ENCODE data around the gene PPFIBP2. TPM values are rescaled to one million over a fixed set of nuclear protein-coding genes. Genes with fewer than 3 reads are reported as not detected.

The PPFIBP2 gene
- total RNA-seq, 3 donors from 2014 or later = 32.3 to 56.1 (median 43.3) TPM

- Histone ChIP-seq H3K4me3 (no peak overlapping the region), H3K4me1 (no peaks in the 10 kb centered on the region), H3K36me3 (no peaks in the 10 kb centered on the region), H3K9me3 (no peaks in the 10 kb centered on the region), H3K27ac (no peak overlapping the region), H3K27me3 (no peaks in the 10 kb centered on the region)
- no peak for DNase-seq (ENCODE audit: low spot score in 2 of 2)
- TF ChIP-seq CTCF (IDR thresholded peaks at IDR 0.05) (no peak), POLR2A (IDR thresholded peaks at IDR 0.05) (no peak), POLR2AphosphoS5 (IDR thresholded peaks at IDR 0.05) (no peak)
- intact Hi-C loops (cut with DNase I; ENCODE audit: low total_unique reads) = no loop called here
Observed at GRCh38 chr11:7635708-7636107, 121.9 kb downstream of the PPFIBP2 start.

DNA sequence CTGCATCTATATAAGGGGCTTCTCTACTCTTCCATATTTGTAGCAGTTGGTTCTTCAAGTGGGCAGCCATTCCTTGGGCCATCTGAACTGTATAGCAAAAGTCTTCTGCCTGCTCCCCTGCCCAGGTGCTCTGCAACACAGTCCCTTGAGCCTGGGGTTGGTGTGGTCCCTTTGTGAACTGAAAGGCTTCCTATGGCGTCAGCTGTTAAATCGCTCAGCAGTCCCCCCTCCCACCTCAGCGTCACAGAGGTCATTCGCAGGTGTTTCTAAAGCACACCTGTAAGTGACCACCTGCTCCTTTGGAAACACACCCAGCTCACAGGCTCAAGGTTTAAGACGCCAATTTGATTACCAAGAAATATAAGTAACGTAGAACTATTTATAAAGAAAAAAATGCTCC is 122.6 kb downstream of the PPFIBP2 start:
- intact Hi-C loops (cut with DNase I; ENCODE audit: low total_unique reads) = no loop called here
- no peaks in the 10 kb centered on the region for H3K36me3 ChIP-seq
- TF ChIP-seq CTCF (IDR thresholded peaks at IDR 0.05) = no peak
- TF ChIP-seq POLR2AphosphoS5 (IDR thresholded peaks at IDR 0.05) = no peak
- TF ChIP-seq POLR2A (IDR thresholded peaks at IDR 0.05) = no peak
- H3K4me1 ChIP-seq = no peaks in the 10 kb centered on the region
- H3K4me3 ChIP-seq = no peak overlapping the region
- no peaks in the 10 kb centered on the region for H3K9me3 ChIP-seq
- no peaks in the 10 kb centered on the region for H3K27me3 ChIP-seq
- peak overlapping the region in 1 of 2 donors; percentile 13 for H3K27ac ChIP-seq
- no peak for DNase-seq (ENCODE audit: low spot score in 2 of 2)

DNA sequence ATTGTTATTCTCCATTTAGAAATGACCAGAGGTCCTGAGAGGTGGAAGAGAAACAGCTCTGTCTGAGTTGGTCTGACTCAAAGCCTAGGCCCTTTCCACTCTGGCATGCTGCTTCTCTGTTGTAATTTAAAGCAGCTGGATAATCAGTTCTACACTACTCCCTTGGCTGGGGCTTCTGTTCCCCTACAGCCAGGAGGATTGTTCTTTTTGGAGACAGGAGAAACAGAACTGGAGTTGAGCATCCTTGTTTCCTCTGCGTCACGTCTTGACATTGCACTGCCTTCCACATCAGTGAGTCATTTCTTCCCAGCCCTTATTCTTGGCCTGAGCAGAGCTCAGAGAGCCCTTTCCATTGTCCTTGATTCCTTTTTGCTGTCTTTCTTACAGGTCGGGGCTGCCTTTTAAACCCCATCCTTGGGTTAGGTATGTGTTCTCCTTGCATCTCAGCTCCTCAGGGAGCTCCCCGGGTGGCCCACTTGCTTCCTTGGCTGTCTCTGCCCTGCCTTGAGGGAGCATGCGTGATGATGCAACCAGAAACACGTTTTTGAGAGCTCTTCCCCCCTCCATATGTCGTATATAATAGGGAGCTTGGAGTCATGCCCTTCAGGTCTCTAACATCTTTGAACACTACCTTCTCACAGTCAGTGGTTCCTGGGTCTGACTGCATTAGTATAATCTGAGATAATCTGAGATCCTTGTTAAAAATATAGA is 123.8 kb downstream of the PPFIBP2 start:
- H3K9me3 ChIP-seq = no peaks in the 10 kb centered on the region

GRCh38 chr11:7638710-7639642 is 125.2 kb downstream of the PPFIBP2 start:
- Histone ChIP-seq H3K9me3 (no peaks in the 10 kb centered on the region), H3K4me3 (no peak overlapping the region), H3K27me3 (no peaks in the 10 kb centered on the region), H3K4me1 (no peaks in the 10 kb centered on the region), H3K36me3 (peaks cover 9% of the 10 kb centered on the region), H3K27ac (peak overlapping the region; percentile 17 to 54)
- no peak for DNase-seq (ENCODE audit: low spot score in 2 of 2)
- intact Hi-C loops (cut with DNase I; ENCODE audit: low total_unique reads) = no loop called here
- TF ChIP-seq POLR2AphosphoS5 (IDR thresholded peaks at IDR 0.05) = no peak
- no peak for TF ChIP-seq CTCF (IDR thresholded peaks at IDR 0.05)
- TF ChIP-seq POLR2A (IDR thresholded peaks at IDR 0.05) = no peak

More for the DNA sequence above, 123.8 kb downstream of the PPFIBP2 start:
- no peak overlapping the region for H3K4me3 ChIP-seq
- peaks cover 9% of the 10 kb centered on the region for H3K36me3 ChIP-seq
- peak overlapping the region; percentile 65 to 76 for H3K27ac ChIP-seq
- H3K27me3 ChIP-seq = no peaks in the 10 kb centered on the region
- no peak for DNase-seq (ENCODE audit: low spot score in 2 of 2)
- intact Hi-C loops (cut with DNase I; ENCODE audit: low total_unique reads) = no loop called here
- TF ChIP-seq POLR2A (IDR thresholded peaks at IDR 0.05) = no peak
- no peak for TF ChIP-seq CTCF (IDR thresholded peaks at IDR 0.05)
- TF ChIP-seq POLR2AphosphoS5 (IDR thresholded peaks at IDR 0.05) = no peak
- H3K4me1 ChIP-seq = no peaks in the 10 kb centered on the region

GRCh38 chr11:7639643-7640025 is 125.8 kb downstream of the PPFIBP2 start:
- no peaks in the 10 kb centered on the region for H3K27me3 ChIP-seq
- H3K4me1 ChIP-seq = no peaks in the 10 kb centered on the region
- H3K9me3 ChIP-seq = no peaks in the 10 kb centered on the region
- no peak for DNase-seq (ENCODE audit: low spot score in 2 of 2)
- peaks cover 9% of the 10 kb centered on the region for H3K36me3 ChIP-seq
- no peak overlapping the region for H3K4me3 ChIP-seq
- peak overlapping the region; percentile 17 to 54 for H3K27ac ChIP-seq
- intact Hi-C loops (cut with DNase I; ENCODE audit: low total_unique reads) = no loop called here
- TF ChIP-seq POLR2A (IDR thresholded peaks at IDR 0.05) (no peak), POLR2AphosphoS5 (IDR thresholded peaks at IDR 0.05) (no peak), CTCF (IDR thresholded peaks at IDR 0.05) (no peak)

Data from breast epithelium (tissue), 4 donors.